ENCODE measurements around the gene DYNLT2.

DYNLT2 gene

GRCh38 chr6:169751242-169752073 is at the start of gene DYNLT2, which contains the start of gene ERMARD:
DYNLT2 (minus strand) TSS chr6:169751572; CDS start chr6:169751458, 114 bp downstream.
ERMARD (plus strand) TSS chr6:169751622; CDS start chr6:169751658, 36 bp downstream.
- peak; percentile 68 for DNase-seq (ENCODE audit: low read depth)

GRCh38 chr6:169800668-169801395 is 49.5 kb upstream of the DYNLT2 start:
- DNase-seq (ENCODE audit: low read depth) = peak; percentile 45

GRCh38 chr6:169800116-169800667 is 48.8 kb upstream of the DYNLT2 start:
- DNase-seq (ENCODE audit: low read depth) = no peak

- no peak for DNase-seq (ENCODE audit: low read depth)
These were observed 48.1 kb upstream of the DYNLT2 start for GRCh38 chr6:169799474-169799926.

GRCh38 chr6:169798764-169799473 is 47.5 kb upstream of the DYNLT2 start:
- no peak for DNase-seq (ENCODE audit: low read depth)

DNA sequence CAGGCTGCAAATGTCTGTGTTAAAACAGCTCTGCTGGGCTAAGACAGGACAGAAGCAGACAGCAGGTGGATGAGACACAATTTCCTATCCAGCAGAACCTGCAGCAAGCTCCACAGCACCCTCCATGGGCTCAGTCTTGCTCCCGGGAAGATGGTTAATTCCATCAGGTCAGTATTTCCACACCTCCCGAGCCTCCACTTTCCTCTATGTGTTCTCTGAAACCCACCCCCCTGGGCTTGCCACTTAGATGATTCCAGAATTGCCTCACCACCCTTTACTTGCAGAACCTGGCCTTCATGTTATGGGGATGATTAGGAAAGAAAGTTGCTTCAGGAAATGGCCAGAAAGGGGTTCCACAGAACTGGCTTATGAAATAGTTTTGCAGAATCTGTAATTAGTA is 43.8 kb upstream of the DYNLT2 start:
- no peak for DNase-seq (ENCODE audit: low read depth)

- DNase-seq (ENCODE audit: low read depth) = no peak
These were observed 43.1 kb upstream of the DYNLT2 start for GRCh38 chr6:169794317-169795055.

DNA sequence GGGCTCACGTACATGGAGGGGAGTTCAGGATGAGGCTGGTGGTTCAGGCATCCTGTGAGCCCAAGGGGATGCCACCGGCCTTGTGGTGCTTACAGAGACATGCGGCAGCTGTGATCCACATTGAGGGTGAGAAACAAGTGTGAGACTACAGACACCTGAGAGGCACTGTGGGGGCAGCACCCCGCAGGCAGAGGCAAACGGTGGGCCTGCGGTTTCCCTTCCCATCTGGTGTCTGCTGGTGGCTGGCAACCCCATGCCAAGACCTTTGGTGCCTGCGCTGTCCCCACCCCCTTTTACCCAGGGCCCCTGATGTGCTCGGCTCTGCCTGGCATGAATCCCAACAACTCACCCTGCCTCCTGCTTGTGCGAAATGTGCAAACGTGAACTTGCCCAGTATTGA is 42.0 kb upstream of the DYNLT2 start:
- DNase-seq (ENCODE audit: low read depth) = no peak

GRCh38 chr6:169792306-169793015 is 41.1 kb upstream of the DYNLT2 start:
- DNase-seq (ENCODE audit: low read depth) = no peak

DNA sequence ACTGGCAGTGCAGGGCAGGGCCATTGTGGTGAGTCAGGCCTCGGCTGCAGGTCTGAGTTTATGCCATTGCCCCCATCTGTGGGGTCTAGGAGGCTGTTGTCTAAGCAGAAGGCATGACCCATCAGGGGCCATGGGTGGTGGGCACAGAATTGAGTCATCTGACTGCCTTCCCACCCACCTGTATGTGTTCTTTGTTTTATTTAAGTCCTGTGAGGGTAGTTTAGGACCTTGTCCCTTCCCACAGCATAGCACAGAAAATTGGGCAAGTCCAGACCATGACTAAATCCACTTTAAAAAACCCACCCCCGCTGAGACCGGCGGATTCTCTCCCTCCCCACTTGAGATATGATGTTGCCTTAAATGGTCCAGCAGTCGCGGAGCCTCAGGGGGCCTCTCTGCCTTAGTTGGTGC is 40.4 kb upstream of the DYNLT2 start:
- DNase-seq (ENCODE audit: low read depth) = no peak

GRCh38 chr6:169789944-169790927 is 38.9 kb upstream of the DYNLT2 start:
- peak; percentile 65 for DNase-seq (ENCODE audit: low read depth)

DNA sequence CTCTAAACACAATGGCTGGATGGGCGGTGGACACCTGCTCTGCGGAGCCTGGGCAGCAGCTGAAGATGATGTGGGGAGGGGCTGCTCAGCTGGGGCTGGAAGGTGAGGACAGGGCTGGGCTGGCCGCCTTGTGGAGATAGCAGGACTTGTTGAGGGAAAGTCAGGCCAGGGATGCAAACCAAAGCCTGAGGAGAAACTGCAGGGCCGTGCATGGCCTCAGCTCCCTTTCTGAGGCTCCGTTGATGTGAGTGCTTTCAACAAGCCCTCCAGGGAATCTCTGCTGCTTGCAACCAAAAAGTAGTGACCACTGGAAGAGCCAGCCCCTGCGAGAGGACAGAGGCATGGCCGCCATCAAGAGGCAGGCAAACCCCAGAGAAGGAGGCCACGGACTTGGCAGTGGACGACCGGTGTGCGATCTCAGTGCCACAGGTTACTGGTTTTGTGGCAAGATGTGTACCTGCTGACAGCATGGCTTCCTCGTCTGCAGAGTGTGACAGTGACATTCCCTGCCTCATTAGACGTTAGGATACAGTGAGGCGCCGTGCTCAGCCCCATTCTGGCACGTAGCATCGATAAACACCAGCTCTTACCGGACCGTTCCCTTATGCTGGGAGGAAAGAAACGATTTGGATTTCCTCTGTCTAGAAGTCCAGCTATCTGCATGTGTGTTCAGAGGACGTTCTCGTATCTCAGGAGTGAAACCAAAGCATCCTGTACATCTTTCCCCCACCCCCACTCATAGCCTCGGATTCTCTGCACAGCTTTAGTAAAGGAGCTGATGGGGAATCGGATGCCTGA is 38.0 kb upstream of the DYNLT2 start:
- no peak for DNase-seq (ENCODE audit: low read depth)

DNA sequence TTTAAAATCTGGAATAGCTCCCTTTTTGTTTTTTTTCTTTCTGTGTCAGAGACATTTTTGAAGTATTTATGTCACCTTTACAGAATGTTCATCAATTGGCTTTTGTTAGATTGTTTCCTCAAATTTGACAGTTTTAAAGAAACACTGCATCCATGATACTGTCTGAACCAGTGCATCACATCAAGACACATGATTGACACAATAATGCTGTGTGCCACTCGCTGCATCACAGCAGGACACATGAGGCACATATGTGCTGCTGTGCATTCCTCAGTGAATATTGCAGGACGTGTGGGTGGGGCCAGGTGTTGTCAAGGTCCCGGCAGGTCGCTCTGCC is 37.4 kb upstream of the DYNLT2 start:
- no peak for DNase-seq (ENCODE audit: low read depth)

DNA sequence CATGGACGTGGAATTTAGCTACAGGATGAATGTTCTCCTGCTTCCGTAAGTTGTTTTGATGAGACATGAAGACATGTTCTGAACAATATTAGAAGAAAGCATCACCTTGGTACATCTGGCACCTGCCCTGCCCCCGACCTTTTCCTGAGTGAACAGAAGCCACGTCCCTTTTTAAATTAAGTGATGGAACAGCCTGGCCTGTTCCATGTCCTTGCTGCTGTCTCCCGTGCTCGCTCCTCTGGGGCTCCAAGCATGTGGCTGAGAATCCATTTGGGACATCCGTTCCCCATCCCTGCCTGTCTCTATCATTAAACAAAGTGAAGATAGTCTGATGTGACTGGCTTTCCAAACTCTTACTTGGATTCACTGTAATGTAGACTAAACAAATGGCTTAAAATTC is 36.4 kb upstream of the DYNLT2 start:
- no peak for DNase-seq (ENCODE audit: low read depth)

- DNase-seq (ENCODE audit: low read depth) = no peak
These were observed 35.0 kb upstream of the DYNLT2 start for GRCh38 chr6:169786349-169786748.

GRCh38 chr6:169785566-169785965 is 34.2 kb upstream of the DYNLT2 start:
- no peak for DNase-seq (ENCODE audit: low read depth)

- DNase-seq (ENCODE audit: low read depth) = no peak
These were observed 33.5 kb upstream of the DYNLT2 start for GRCh38 chr6:169784821-169785340.

GRCh38 chr6:169783971-169784820 is 32.8 kb upstream of the DYNLT2 start:
- DNase-seq (ENCODE audit: low read depth) = no peak
